Measurements from ENCODE around the gene LRRC46. TPM values are rescaled to one million over a fixed set of nuclear protein-coding genes. Genes with fewer than 3 reads are reported as not detected.

LRRC46 gene
- total RNA-seq, 1 donor from 2014 or later, result 0.30 TPM

- H3K9ac ChIP-seq (ENCODE audit: low read length), result no peak overlapping the region
- no peaks in the 10 kb centered on the region for H3K36me3 Mint-ChIP-seq (ENCODE audit: low read depth, unreplicated experiment)
- no peaks in the 10 kb centered on the region for H3K36me3 ChIP-seq (ENCODE audit: insufficient read depth, low read length)
- H2AFZ ChIP-seq (ENCODE audit: low read depth, low read length), result no peak overlapping the region
- H3K27ac Mint-ChIP-seq (ENCODE audit: unreplicated experiment), result no peak overlapping the region
- FAIRE-seq (no peak), DNase-seq (ENCODE audit: low read depth) (no peak)
- H3K4me3 ChIP-seq (ENCODE audit: insufficient read depth, low read depth, low read length), result no peak overlapping the region
- no peaks in the 10 kb centered on the region for H3K79me2 ChIP-seq (ENCODE audit: insufficient read depth, low read length)
- H3K4me1 ChIP-seq (ENCODE audit: insufficient read depth, low read length), result no peaks in the 10 kb centered on the region
- H3K4me1 Mint-ChIP-seq (ENCODE audit: low read depth, unreplicated experiment), result peaks cover 2% of the 10 kb centered on the region
- no peak overlapping the region for H3K4me2 ChIP-seq (ENCODE audit: low read length)
- TF ChIP-seq CTCF (IDR thresholded peaks at IDR 0.05; ENCODE audit: insufficient read depth, low read depth, low read length) (no peak), EZH2 (IDR thresholded peaks at IDR 0.05; ENCODE audit: insufficient read depth, low read length) (no peak)
- peaks cover 7% of the 10 kb centered on the region for H3K27me3 ChIP-seq (ENCODE audit: insufficient read depth, low read length)
- H3K4me3 Mint-ChIP-seq (ENCODE audit: unreplicated experiment), result no peak overlapping the region
- peaks cover 22% of the 10 kb centered on the region for H3K27me3 Mint-ChIP-seq (ENCODE audit: low read depth, unreplicated experiment)
- H3K9me3 ChIP-seq (ENCODE audit: insufficient read depth, low read depth, low read length), result no peaks in the 10 kb centered on the region
- H3K27ac ChIP-seq (ENCODE audit: low read depth, low read length), result no peak overlapping the region
- no peaks in the 10 kb centered on the region for H3K9me3 Mint-ChIP-seq (ENCODE audit: unreplicated experiment)
- H4K20me1 ChIP-seq (ENCODE audit: insufficient read depth, low read length), result no peaks in the 10 kb centered on the region
These were observed 52.9 kb downstream of the LRRC46 start for GRCh38 chr17:47884427-47884740.

GRCh38 chr17:47884905-47885730 is 53.6 kb downstream of the LRRC46 start:
- no peak overlapping the region for H3K27ac ChIP-seq (ENCODE audit: low read depth, low read length)
- Mint-ChIP-seq H3K27me3 (ENCODE audit: low read depth, unreplicated experiment) (peaks cover 22% of the 10 kb centered on the region), H3K4me3 (ENCODE audit: unreplicated experiment) (no peak overlapping the region), H3K4me1 (ENCODE audit: low read depth, unreplicated experiment) (peaks cover 2% of the 10 kb centered on the region), H3K36me3 (ENCODE audit: low read depth, unreplicated experiment) (no peaks in the 10 kb centered on the region), H3K9me3 (ENCODE audit: unreplicated experiment) (no peaks in the 10 kb centered on the region), H3K27ac (ENCODE audit: unreplicated experiment) (no peak overlapping the region)
- H3K79me2 ChIP-seq (ENCODE audit: insufficient read depth, low read length), result no peaks in the 10 kb centered on the region
- FAIRE-seq (no peak), DNase-seq (ENCODE audit: low read depth) (no peak)
- H3K36me3 ChIP-seq (ENCODE audit: insufficient read depth, low read length), result no peaks in the 10 kb centered on the region
- peaks cover 7% of the 10 kb centered on the region for H3K27me3 ChIP-seq (ENCODE audit: insufficient read depth, low read length)
- H2AFZ ChIP-seq (ENCODE audit: low read depth, low read length), result no peak overlapping the region
- no peak overlapping the region for H3K9ac ChIP-seq (ENCODE audit: low read length)
- no peak overlapping the region for H3K4me2 ChIP-seq (ENCODE audit: low read length)
- H3K9me3 ChIP-seq (ENCODE audit: insufficient read depth, low read depth, low read length), result no peaks in the 10 kb centered on the region
- H4K20me1 ChIP-seq (ENCODE audit: insufficient read depth, low read length), result no peaks in the 10 kb centered on the region
- H3K4me1 ChIP-seq (ENCODE audit: insufficient read depth, low read length), result no peaks in the 10 kb centered on the region
- TF ChIP-seq EZH2 (IDR thresholded peaks at IDR 0.05; ENCODE audit: insufficient read depth, low read length) (no peak), CTCF (IDR thresholded peaks at IDR 0.05; ENCODE audit: insufficient read depth, low read depth, low read length) (no peak)
- no peak overlapping the region for H3K4me3 ChIP-seq (ENCODE audit: insufficient read depth, low read depth, low read length)

Other genes starting within 250 kb of the LRRC46 start
- gene KPNB1, start 181.8 kb upstream of the LRRC46 start, total RNA-seq, result 467 and 491 TPM in 2 replicates
- gene TBKBP1, start 137.5 kb upstream of the LRRC46 start, total RNA-seq, result 26.7 and 28.2 TPM in 2 replicates
- not detected in 2 replicates for gene TBX21, start 98.4 kb upstream of the LRRC46 start, total RNA-seq
- gene OSBPL7, start 9.9 kb upstream of the LRRC46 start, total RNA-seq, result 20.7 and 21.4 TPM in 2 replicates
- 29.8 and 33.2 TPM in 2 replicates for gene MRPL10, start 129 bp upstream of the LRRC46 start, total RNA-seq
- 17.5 and 19.4 TPM in 2 replicates for gene SCRN2, start 9.6 kb downstream of the LRRC46 start, total RNA-seq
- 1.3 and 1.6 TPM in 2 replicates for gene SP6, start 19.5 kb downstream of the LRRC46 start, total RNA-seq
- gene SP2, start 64.6 kb downstream of the LRRC46 start, total RNA-seq, result 12.1 and 13.0 TPM in 2 replicates
- gene PNPO, start 109.9 kb downstream of the LRRC46 start, total RNA-seq, result 12.0 and 14.1 TPM in 2 replicates
- gene PRR15L, start 126.2 kb downstream of the LRRC46 start, total RNA-seq, result not detected in 2 replicates
- gene CDK5RAP3, start 139.4 kb downstream of the LRRC46 start, total RNA-seq, result 59.1 and 62.8 TPM in 2 replicates
- gene COPZ2, start 206.1 kb downstream of the LRRC46 start, total RNA-seq, result 25.1 and 38.3 TPM in 2 replicates
- gene NFE2L1, start 216.7 kb downstream of the LRRC46 start, total RNA-seq, result 344 and 348 TPM in 2 replicates